Upper lobe of left lung (tissue), 4 donors: ENCODE data around the gene EVI5L.

Experiments
- CTCF ChIP-seq, 6 experiments: fragments of 450-650 bp in 4 of 6; fragments of 200-600 bp in 2 of 6; sonication (generic) in 2 of 6; IDR thresholded peaks; one replicate each; pipeline ENCODE4 v1.5.1; 2016 to 2019; ENCODE audit warnings: antibody characterized with exemption in 6 of 6
- EP300 ChIP-seq, 4 donors: sonication (generic); formaldehyde crosslinking; IDR thresholded peaks; one replicate each; pipeline ENCODE4 v1.5.1; 2017; ENCODE audit warnings: antibody characterized with exemption in 4 of 4, control low read depth in 2 of 4
- POLR2A ChIP-seq, 4 donors: fragments of 450-650 bp; IDR thresholded peaks; one replicate each; pipeline ENCODE4 v1.5.1; 2016 to 2017; ENCODE audit warnings: antibody characterized with exemption in 4 of 4, mild to moderate bottlenecking in 2 of 4
- POLR2AphosphoS5 ChIP-seq, 2 donors: sonication (generic); formaldehyde crosslinking; IDR thresholded peaks; one replicate each; pipeline ENCODE4 v1.5.1; 2017; ENCODE audit warnings: antibody characterized with exemption in 2 of 2

GRCh38 chr19:7858109-7858770 is 28.2 kb downstream of the EVI5L start:
- TF ChIP-seq CTCF (IDR thresholded peaks at IDR 0.05), result no peak
- TF ChIP-seq EP300 (IDR thresholded peaks at IDR 0.05), result no peak
- TF ChIP-seq POLR2A (IDR thresholded peaks at IDR 0.05), result no peak
- no peak for TF ChIP-seq POLR2AphosphoS5 (IDR thresholded peaks at IDR 0.05)
